GM23338 (cell line): ENCODE measurements around the gene ARHGAP4. TPM values are rescaled to one million over a fixed set of nuclear protein-coding genes. Genes with fewer than 3 reads are reported as not detected.

Experiments used
- ATAC-seq: fragments of 200-7000 bp; cut with Tn5 transposase; 3 replicates; pipeline ENCODE4 v1.9.1; 2020
- DNase-seq: peaks from one replicate; pipeline ENCODE4 v3.0.0-alpha.2; 2015; ENCODE audit warnings: low spot score
- H2AFZ ChIP-seq: fragments of 200-600 bp; sonication (generic); 2 replicates; pipeline ENCODE4 v1.8.0; 2016; ENCODE audit warnings: antibody characterized with exemption, mild to moderate bottlenecking, moderate library complexity
- H3F3A ChIP-seq: fragments of 200-600 bp; sonication (generic); replicated peaks from 2 replicates; pipeline ENCODE4 v1.8.0; 2017; ENCODE audit warnings: antibody characterized with exemption, mixed run types, low read depth
- H3K27ac ChIP-seq: fragments of 200-600 bp; sonication (generic); 2 replicates; pipeline ENCODE4 v1.6.1; 2016; ENCODE audit warnings: low read depth
- H3K27me3 ChIP-seq: fragments of 200-600 bp; sonication (generic); 2 replicates; pipeline ENCODE4 v1.8.0; 2016; ENCODE audit warnings: mild to moderate bottlenecking, mixed run types, moderate library complexity; ENCODE audit not compliant: insufficient read depth
- H3K36me3 ChIP-seq: fragments of 200-600 bp; sonication (generic); 2 replicates; pipeline ENCODE4 v1.8.0; 2016; ENCODE audit warnings: mild to moderate bottlenecking; ENCODE audit not compliant: insufficient read depth
- H3K4me1 ChIP-seq: fragments of 200-600 bp; sonication (generic); 2 replicates; pipeline ENCODE4 v1.8.0; 2016; ENCODE audit warnings: mild to moderate bottlenecking, moderate library complexity; ENCODE audit not compliant: insufficient read depth
- H3K4me2 ChIP-seq: fragments of 200-600 bp; sonication (generic); 2 replicates; pipeline ENCODE4 v1.7.1; 2017; ENCODE audit warnings: mixed run types
- H3K4me3 ChIP-seq: fragments of 200-600 bp; sonication (generic); 2 replicates; pipeline ENCODE4 v1.6.1; 2016; ENCODE audit warnings: mixed run types
- H3K79me2 ChIP-seq: fragments of 200-600 bp; sonication (generic); replicated peaks from 2 replicates; pipeline ENCODE4 v1.8.0; 2017; ENCODE audit warnings: mild to moderate bottlenecking; ENCODE audit not compliant: insufficient read depth
- H3K9me2 ChIP-seq: fragments of 200-600 bp; sonication (generic); 2 replicates; pipeline ENCODE4 v1.8.0; 2017; ENCODE audit not compliant: insufficient read depth
- H4K20me1 ChIP-seq: fragments of 200-600 bp; sonication (generic); replicated peaks from 2 replicates; pipeline ENCODE4 v1.8.0; 2017; ENCODE audit warnings: mild to moderate bottlenecking; ENCODE audit not compliant: insufficient read depth
- H3K27ac Mint-ChIP-seq: 2 replicates; pipeline ENCODE4 v1.8.0; 2020; ENCODE audit warnings: inconsistent platforms, mild to moderate bottlenecking, moderate library complexity, mixed read lengths
- H3K27me3 Mint-ChIP-seq: 3 replicates; pipeline ENCODE4 v1.8.0; 2022; ENCODE audit warnings: low read depth, mild to moderate bottlenecking, moderate library complexity, mixed read lengths, inconsistent platforms; ENCODE audit not compliant: insufficient read depth, poor library complexity
- H3K36me3 Mint-ChIP-seq: 3 replicates; pipeline ENCODE4 v1.8.0; 2021; ENCODE audit warnings: low read depth, mild to moderate bottlenecking, inconsistent platforms, moderate library complexity, mixed read lengths
- H3K4me1 Mint-ChIP-seq: 3 replicates; pipeline ENCODE4 v1.8.0; 2020; ENCODE audit warnings: mild to moderate bottlenecking, inconsistent platforms, mixed read lengths
- H3K4me3 Mint-ChIP-seq: 3 replicates; pipeline ENCODE4 v1.8.0; 2021; ENCODE audit warnings: moderate library complexity, mild to moderate bottlenecking, inconsistent platforms, mixed read lengths
- H3K9me3 Mint-ChIP-seq: 3 replicates; pipeline ENCODE4 v1.8.0; 2020; ENCODE audit warnings: moderate library complexity, mild to moderate bottlenecking, inconsistent platforms, mixed read lengths
- CREB1 ChIP-seq: fragments of 250-450 bp; sonication (Bioruptor Pico); IDR thresholded peaks from 2 replicates; pipeline ENCODE4 v1.5.0; 2020; ENCODE audit warnings: low read depth, mild to moderate bottlenecking, moderate library complexity
- ETS1 ChIP-seq: IDR thresholded peaks from 2 replicates; pipeline ENCODE4 v1.6.1; 2016; ENCODE audit warnings: antibody characterized with exemption
- EZH2 ChIP-seq: fragments of 200-600 bp; sonication (generic); IDR thresholded peaks from one replicate; pipeline ENCODE4 v1.8.0; 2017; ENCODE audit warnings: antibody characterized with exemption, mild to moderate bottlenecking, low read depth; ENCODE audit not compliant: unreplicated experiment
- EZH2phosphoT487 ChIP-seq: fragments of 200-600 bp; sonication (generic); IDR thresholded peaks from one replicate; pipeline ENCODE4 v1.8.1; 2018; ENCODE audit warnings: antibody characterized with exemption; ENCODE audit not compliant: unreplicated experiment
- JUNB ChIP-seq: IDR thresholded peaks from one replicate; pipeline ENCODE4 v1.6.1; 2016; ENCODE audit warnings: antibody characterized with exemption; ENCODE audit not compliant: unreplicated experiment
- NANOG ChIP-seq: IDR thresholded peaks from 2 replicates; pipeline ENCODE4 v1.6.1; 2016; ENCODE audit warnings: antibody characterized with exemption, borderline replicate concordance
- POLR2AphosphoS5 ChIP-seq: IDR thresholded peaks from 2 replicates; pipeline ENCODE4 v1.6.1; 2016; ENCODE audit warnings: antibody characterized with exemption, low read depth
- REST ChIP-seq: IDR thresholded peaks from one replicate; pipeline ENCODE4 v1.6.1; 2018; ENCODE audit warnings: antibody characterized with exemption; ENCODE audit not compliant: unreplicated experiment
- STAT1 ChIP-seq: IDR thresholded peaks from one replicate; pipeline ENCODE4 v1.6.1; 2016; ENCODE audit warnings: antibody characterized with exemption; ENCODE audit not compliant: unreplicated experiment
- ZNF114 ChIP-seq: fragments of 250-450 bp; sonication (Bioruptor Pico); IDR thresholded peaks from 2 replicates; pipeline ENCODE4 v1.5.0; 2020; ENCODE audit warnings: mild to moderate bottlenecking, moderate library complexity
- ZNF462 ChIP-seq: fragments of 250-450 bp; sonication (Bioruptor Pico); IDR thresholded peaks from 2 replicates; pipeline ENCODE4 v1.5.0; 2020; ENCODE audit warnings: mild to moderate bottlenecking, moderate library complexity
- polyA plus RNA-seq: library from polyadenylated mRNA; unstranded; fragments of >200 nt; fragmentation: Nextera tagmentation; extraction: Ambion mirVana; gene quantifications from 2 replicates; pipeline ENCODE4 v1.2.1, GENCODE V29; 2016
- total RNA-seq: library from RNA; depleted of rRNA; stranded (reverse); fragments of >200 nt; shearing (Covaris generic); gene quantifications from 2 replicates; pipeline ENCODE4 v1.2.3, GENCODE V29; 2014

The ARHGAP4 gene
- total and polyA plus RNA-seq, 2 experiments from 2014 or later: 21.5 to 59.5 TPM

- no peaks in the 10 kb centered on the region for H3K27me3 ChIP-seq
- no peak overlapping the region for H3K4me3 Mint-ChIP-seq
- no peak overlapping the region for H3K27ac Mint-ChIP-seq
- no peaks in the 10 kb centered on the region; the same call in 1 of the 2 replicates for H3K36me3 ChIP-seq
- no peaks in the 10 kb centered on the region for H3F3A ChIP-seq
- no peaks in the 10 kb centered on the region for H3K9me2 ChIP-seq
- no peak for TF ChIP-seq CREB1 (CRISPR knock-in tag)
- TF ChIP-seq REST: no peak
- TF ChIP-seq EZH2phosphoT487: no peak
- TF ChIP-seq ZNF114 (CRISPR knock-in tag): no peak
- no peak for TF ChIP-seq POLR2AphosphoS5
- TF ChIP-seq EZH2: no peak
- TF ChIP-seq NANOG: no peak
- TF ChIP-seq STAT1: no peak
- no peak for TF ChIP-seq JUNB
- no peaks in the 10 kb centered on the region for H3K4me1 ChIP-seq
- no peak overlapping the region for H2AFZ ChIP-seq
- no peak for ATAC-seq
- no peak overlapping the region for H3K4me2 ChIP-seq
- H3K36me3 Mint-ChIP-seq: peaks cover 83% of the 10 kb centered on the region
- H3K27ac ChIP-seq: no peak overlapping the region
- H3K79me2 ChIP-seq: peaks cover 4% of the 10 kb centered on the region
- H3K4me3 ChIP-seq: no peak overlapping the region
- no peaks in the 10 kb centered on the region for H3K4me1 Mint-ChIP-seq
- H3K27me3 Mint-ChIP-seq: peaks cover 10% of the 10 kb centered on the region
- DNase-seq: no peak
- H3K9me3 Mint-ChIP-seq: no peaks in the 10 kb centered on the region
- H4K20me1 ChIP-seq: no peaks in the 10 kb centered on the region
These were observed 31.2 kb upstream of the ARHGAP4 start for GRCh38 chrX:153957224-153957623.

- Mint-ChIP-seq H3K27me3 (peaks cover 7% of the 10 kb centered on the region), H3K4me3 (no peak overlapping the region), H3K36me3 (peaks cover 80% of the 10 kb centered on the region), H3K9me3 (no peaks in the 10 kb centered on the region), H3K27ac (no peak overlapping the region), H3K4me1 (no peaks in the 10 kb centered on the region)
- DNase-seq (no peak), ATAC-seq (no peak)
- Histone ChIP-seq H3K27me3 (no peaks in the 10 kb centered on the region), H3K27ac (no peak overlapping the region), H3K4me3 (no peak overlapping the region), H3K79me2 (no peaks in the 10 kb centered on the region; the same call in 1 of the 2 replicates), H3F3A (no peaks in the 10 kb centered on the region), H3K36me3 (no peaks in the 10 kb centered on the region; the same call in 1 of the 2 replicates), H2AFZ (no peak overlapping the region), H3K9me2 (no peaks in the 10 kb centered on the region), H3K4me1 (no peaks in the 10 kb centered on the region), H4K20me1 (no peaks in the 10 kb centered on the region), H3K4me2 (no peak overlapping the region)
- no peak for TF ChIP-seq ZNF114 (CRISPR knock-in tag)
- no peak for TF ChIP-seq EZH2
- TF ChIP-seq ETS1: no peak
- no peak for TF ChIP-seq ZNF462 (CRISPR knock-in tag)
These were observed 30.2 kb upstream of the ARHGAP4 start for GRCh38 chrX:153956044-153956907.
